Measurements from ENCODE around the gene TH. TPM values are rescaled to one million over a fixed set of nuclear protein-coding genes. Genes with fewer than 3 reads are reported as not detected.

The TH gene
- total RNA-seq, 1 donor from 2014 or later: 0.23 TPM

DNA sequence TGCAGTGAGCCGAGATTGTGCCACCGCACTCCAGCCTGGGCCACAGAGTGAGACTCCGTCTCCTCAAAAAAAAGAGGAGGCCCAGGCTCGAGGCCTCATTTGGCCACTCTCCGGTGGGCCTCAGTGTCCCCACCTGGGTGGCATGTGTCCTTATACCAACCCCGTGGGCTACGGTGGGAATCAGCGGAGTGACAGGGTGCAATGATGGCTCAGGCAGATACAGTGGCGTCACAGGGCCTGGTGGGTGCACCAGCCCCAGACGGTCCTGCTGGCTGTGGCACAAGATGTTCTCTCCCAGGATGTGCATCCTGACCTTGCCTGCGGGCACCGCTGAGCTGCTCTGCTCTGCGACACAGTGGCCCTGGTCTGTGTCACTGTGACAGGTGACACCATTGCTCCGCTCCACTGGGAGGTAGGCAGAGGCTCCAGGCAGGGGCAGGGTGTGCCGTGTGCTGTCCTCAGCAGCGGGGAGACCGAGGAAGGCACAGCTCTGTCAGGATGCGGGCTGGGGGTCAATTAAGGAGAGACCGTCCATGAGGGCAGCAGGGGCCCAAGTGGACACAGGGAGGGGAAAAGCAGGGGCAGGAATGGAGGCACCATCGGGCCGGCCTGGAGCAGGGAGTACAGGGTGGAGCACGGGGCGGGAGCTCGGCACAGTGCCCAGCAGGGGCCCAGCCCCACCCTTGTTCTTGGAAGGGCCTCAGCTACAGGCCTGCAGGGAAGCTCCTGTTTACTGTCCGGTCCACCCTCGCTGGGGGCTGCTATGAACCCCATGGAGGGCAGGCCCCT, 21.7 kb upstream of the TH start:
- DNase-seq (ENCODE audit: low read depth): no peak
- no peak overlapping the region for H3K4me3 ChIP-seq (ENCODE audit: low read depth, low read length)
- TF ChIP-seq, protein P1, sequence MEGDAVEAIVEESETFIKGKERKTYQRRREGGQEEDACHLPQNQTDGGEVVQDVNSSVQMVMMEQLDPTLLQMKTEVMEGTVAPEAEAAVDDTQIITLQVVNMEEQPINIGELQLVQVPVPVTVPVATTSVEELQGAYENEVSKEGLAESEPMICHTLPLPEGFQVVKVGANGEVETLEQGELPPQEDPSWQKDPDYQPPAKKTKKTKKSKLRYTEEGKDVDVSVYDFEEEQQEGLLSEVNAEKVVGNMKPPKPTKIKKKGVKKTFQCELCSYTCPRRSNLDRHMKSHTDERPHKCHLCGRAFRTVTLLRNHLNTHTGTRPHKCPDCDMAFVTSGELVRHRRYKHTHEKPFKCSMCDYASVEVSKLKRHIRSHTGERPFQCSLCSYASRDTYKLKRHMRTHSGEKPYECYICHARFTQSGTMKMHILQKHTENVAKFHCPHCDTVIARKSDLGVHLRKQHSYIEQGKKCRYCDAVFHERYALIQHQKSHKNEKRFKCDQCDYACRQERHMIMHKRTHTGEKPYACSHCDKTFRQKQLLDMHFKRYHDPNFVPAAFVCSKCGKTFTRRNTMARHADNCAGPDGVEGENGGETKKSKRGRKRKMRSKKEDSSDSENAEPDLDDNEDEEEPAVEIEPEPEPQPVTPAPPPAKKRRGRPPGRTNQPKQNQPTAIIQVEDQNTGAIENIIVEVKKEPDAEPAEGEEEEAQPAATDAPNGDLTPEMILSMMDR (conservative IDR thresholded peaks at IDR 0.05; ENCODE audit: low read depth, low read length): no peak

DNA sequence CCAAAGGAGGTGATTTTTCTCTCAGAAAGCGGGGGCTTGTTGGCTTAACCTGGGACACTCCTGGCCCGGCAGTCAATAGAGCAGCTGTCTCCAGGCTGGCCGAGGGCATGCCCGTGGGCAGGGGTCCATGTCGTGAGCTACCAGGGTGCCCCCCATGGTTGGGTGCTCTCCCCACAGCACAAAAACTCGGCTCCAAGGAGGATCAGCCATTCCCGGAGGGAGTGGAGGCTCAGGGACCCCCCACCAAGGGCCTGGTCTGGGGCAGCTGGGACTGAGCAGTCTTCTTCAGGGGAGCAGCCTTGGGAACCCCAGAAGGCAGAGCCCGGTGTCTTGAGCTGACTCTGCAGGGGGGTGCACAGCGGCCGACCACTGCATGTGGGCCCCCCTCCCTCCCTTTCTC, 20.8 kb upstream of the TH start:
- H3K4me3 ChIP-seq (ENCODE audit: low read depth, low read length): no peak overlapping the region
- TF ChIP-seq, protein P1 (conservative IDR thresholded peaks at IDR 0.05; ENCODE audit: low read depth, low read length): no peak
- DNase-seq (ENCODE audit: low read depth): no peak

DNA sequence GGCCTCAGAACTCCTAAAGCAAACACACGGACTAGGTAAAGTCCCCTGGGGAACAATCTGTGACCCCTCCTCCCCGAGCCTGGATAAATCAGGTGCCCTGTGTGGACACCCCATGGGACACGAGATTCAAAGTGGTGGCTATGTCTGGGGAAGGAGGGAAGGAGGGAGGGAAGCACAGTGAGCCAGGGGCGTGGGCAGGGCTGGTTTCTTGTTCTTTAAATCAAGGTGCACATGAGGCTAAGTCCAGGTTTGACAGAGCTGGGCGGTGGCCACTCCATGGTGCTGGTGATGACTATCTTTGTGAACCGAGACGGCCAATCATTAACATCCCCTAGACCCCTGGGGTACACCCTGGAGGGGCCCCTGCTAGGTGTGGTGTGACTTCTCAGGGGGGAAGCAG, 20.3 kb upstream of the TH start:
- no peak overlapping the region for H3K4me3 ChIP-seq (ENCODE audit: low read depth, low read length)
- TF ChIP-seq, protein P1 (conservative IDR thresholded peaks at IDR 0.05; ENCODE audit: low read depth, low read length): no peak
- DNase-seq (ENCODE audit: low read depth): no peak

GRCh38 chr11:2190657-2191471, 19.2 kb upstream of the TH start:
- no peak for DNase-seq (ENCODE audit: low read depth)
- H3K4me3 ChIP-seq (ENCODE audit: low read depth, low read length): no peak overlapping the region
- TF ChIP-seq, protein P1 (conservative IDR thresholded peaks at IDR 0.05; ENCODE audit: low read depth, low read length): no peak

- DNase-seq (ENCODE audit: low read depth): no peak
Observed at GRCh38 chr11:2189938-2190656, 18.5 kb upstream of the TH start.

DNA sequence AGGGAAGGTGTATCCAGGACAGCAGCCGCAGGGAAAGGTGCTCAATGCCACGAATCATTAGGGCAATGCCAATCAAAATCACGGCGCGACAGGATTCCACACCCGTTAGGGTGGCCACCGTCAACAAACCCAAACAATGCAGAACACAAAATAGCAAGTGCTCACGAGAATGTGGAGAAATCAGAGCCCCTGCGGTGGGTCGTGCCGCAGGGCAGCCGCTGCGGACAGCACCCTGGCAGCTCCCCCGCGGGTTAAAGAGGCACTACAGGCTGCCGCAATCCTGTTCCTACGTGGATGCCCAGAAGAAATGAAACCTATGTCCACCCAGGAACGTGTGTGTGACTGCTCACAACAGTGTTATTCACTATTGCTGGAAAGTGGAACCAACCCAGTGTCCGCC, 17.1 kb upstream of the TH start:
- H3K4me3 ChIP-seq (ENCODE audit: low read depth, low read length): no peak overlapping the region
- no peak for DNase-seq (ENCODE audit: low read depth)
- TF ChIP-seq, protein P1 (conservative IDR thresholded peaks at IDR 0.05; ENCODE audit: low read depth, low read length): no peak

More at GRCh38 chr11:2189938-2190656, 18.5 kb upstream of the TH start:
- TF ChIP-seq, protein P1 (conservative IDR thresholded peaks at IDR 0.05; ENCODE audit: low read depth, low read length): no peak
- H3K4me3 ChIP-seq (ENCODE audit: low read depth, low read length): no peak overlapping the region
